GM21526 (cell line): ENCODE results near the gene COL20A1.
"Not testable (repeated sequence)": the region's sequence is repeated elsewhere in the genome, so short reads cannot be mapped to it uniquely, and the experiment has no call there.

Source experiments
- ATAC-seq: cut with Tn5 transposase; IDR thresholded peaks from one replicate; pipeline ENCODE4 v1.9.1; 2021; ENCODE audit warnings: moderate library complexity; ENCODE audit not compliant: unreplicated experiment, low FRiP score

The COL20A1 gene

DNA sequence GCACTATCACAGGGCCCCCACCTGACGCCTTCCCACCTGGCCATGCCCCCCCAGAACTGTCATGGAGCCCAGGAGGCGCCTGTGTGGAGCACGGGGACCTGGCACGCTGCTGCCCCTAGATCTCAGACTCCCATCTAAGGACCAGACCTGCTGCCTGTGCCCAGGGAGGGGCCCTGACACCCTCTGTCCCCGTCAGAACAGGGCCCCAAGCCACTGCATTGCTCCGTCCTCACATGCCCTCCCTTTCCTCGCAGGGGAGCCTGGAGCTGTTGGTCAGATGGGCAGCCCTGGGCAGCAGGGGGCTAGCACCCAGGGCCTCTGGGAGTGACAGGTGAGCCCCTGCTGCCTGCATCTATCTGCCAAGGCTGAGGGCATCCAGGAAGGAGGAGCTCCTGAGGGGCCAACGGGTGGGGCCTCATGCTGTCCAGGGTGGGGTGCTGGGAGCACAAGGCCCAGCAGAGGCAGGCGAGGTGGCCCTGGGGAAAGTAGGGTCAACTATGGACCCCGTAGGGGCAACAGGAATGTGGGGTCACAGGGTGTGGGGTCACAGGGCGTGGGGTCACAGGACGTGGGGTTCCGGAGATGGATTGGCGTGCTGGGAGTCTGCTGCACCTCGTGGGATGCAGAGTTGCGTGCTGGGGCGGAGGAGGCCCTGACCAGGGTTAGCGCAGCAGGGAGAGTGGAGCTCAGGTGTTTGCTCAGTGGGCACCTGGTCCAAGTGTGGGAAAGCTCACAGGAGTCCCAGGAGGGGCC lies 36.5 kb downstream of the COL20A1 start:
- ATAC-seq, result no peak

DNA sequence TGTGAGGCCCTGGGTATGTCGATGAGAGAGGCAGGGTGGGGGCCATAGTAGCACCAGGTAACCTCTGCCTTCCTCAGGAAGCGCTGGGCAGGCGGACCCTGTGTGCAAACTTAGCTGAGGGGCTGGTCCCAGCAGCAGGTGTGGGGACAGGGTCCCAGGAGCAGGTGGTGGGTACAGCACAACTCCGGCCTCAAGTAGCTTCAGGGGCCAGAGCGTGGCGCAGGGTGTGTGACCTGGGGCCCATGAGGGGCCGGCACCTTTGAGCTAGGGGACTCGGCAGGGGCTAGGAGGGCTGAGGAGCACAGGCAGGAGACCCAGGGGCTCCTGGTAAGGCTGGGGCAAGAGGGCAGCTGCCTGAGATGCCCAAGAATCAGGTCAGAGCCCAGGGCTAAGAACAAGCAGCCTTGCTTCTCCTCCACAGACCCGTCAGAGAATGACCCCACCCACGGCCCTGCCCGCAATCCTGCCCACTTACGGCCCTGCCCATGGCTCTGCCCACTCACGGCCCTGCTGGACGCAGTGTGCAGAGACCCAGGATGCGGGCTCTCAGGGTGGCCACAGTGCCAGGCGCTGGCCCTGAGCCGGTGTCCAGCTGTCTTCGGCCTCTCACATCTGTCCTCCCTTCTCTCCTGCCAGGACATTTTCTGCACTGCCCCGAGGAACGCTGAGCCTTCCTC lies 37.2 kb downstream of the COL20A1 start:
- ATAC-seq, result no peak

DNA sequence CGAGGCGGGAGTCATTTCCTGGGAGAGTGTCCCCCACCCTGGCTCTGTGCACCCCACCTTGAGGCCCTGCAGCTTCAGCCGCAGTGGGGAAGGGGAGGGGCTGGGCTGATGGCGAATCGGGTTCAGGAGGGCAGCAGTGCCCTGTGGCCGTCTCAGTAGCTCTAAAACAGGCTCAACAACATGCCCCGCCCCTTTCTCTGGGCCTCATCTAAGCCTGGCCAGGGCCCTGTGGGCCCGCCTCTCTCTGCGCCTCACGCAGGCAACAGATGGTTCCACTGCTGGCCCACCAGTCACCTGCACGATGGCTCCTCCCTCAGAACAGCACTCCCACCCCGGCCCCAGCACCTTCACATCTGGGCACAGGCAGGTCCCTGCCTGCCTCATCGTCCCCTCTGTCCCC lies 38.0 kb downstream of the COL20A1 start:
- ATAC-seq, result no peak

DNA sequence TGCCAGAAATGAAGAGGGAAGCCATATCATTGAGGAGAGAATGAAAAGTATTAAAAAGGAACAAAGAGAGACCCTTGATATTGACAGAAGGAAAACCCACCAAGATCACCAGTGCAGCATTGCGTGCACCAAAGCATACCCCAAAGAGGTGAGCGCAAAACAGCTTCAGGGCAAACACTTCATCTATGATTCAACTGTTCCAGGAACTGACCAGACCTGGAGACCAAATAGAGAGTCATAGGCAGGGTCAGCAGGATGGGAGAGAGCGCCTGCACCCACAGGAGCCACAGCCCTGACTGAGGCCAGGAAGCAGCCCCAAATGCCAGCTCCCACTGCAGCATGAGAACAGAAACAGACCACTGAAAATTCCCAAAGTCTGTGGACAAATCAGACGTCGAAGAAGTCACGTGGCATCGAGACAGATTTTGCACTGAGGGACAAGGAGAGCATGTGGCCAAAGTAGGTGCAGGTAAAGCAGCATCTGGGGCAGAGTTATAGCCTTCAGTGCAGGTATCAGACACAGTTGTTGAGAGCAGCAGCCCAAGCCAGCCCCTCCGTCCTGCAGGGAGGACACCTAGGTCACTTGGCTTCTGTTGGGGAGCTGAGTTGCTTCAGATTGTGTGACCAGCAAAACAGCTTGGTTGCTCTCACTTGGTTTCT lies 38.9 kb downstream of the COL20A1 start:
- no peak for ATAC-seq

DNA sequence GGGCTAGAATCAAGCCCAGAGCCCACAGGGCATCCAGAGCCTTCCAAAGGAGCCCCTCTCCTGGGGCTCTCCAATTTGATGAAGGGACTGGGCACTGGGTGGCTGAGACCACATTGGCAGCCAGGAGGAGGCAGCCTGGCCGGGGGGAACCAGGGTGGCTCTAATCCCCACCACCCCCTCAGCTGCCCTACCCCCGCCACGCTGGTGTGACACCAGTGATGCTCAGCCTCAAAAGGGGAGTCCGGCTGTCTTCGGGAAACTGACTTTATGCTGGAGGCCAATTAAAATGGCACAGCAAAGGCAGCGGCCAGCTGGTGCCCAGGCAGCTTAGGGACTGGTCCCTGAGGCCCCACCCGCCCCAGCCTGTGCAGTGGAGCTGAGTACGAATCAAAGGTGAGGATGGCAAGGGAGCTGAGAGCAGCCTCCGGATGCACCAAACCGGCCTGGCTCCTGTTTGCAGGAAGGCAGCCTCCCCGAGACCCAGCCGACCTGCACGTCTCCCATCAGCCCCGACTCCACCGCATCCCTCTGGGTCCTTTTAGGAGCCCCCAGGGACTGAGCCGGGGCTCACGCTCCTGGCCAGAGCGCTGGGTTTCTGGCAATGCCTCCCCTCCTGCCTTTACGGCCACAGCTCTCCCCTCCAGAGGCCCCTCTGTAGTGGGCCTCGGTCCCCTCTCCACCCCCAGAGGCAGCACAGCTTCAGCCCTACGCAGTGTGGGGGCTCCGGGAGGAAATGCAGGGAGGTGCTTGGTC lies 39.7 kb downstream of the COL20A1 start:
- ATAC-seq, result no peak

DNA sequence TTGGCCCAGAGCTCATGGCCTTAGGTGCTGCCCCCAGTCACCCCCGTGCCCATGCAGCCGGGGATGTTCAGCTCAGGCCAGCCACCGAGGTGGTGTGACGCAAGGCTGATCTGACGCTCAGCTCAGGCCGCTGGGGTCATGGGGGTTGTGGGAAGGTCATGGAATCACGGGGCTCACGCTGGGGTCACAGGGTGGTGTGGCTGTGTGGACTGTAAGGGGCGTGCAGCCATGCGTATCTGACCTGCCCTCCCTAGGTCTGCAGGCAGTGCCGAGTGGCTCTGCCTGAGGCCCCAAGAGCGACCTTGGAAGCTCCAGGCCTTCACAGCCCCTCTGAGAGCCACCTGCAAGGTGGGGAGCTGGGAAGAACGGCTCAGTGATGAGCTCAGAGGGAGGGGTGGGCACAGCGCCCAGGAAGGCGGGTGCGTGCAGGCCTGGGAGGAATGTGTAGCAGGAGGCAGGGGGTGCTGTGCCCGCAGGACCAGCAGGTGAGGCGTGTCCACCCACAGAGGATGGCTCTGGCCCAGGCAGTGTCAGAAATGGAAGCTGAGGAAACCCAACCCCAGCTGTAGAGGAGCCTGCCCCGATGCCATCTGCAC lies 40.4 kb downstream of the COL20A1 start:
- no peak for ATAC-seq

DNA sequence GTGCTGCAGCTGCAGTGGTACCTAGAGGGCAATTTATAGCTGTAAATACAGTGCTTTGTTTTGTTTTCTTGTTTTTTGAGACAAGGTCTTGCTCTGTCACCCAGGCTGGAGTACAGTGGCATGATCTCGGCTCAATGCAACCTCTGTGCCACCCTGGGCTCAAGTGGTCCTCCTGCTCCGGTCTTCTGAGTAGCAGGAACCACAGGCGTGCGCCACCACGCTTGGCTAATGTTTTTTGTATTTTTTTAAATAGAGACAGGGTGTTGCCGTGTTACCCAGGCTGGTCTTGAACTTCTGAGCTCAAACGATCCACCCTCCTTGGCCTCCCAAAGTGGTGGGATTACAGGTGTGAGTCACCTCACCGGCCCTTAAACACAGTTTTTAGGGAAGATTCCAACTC lies 41.4 kb downstream of the COL20A1 start:
- ATAC-seq, result no peak

DNA sequence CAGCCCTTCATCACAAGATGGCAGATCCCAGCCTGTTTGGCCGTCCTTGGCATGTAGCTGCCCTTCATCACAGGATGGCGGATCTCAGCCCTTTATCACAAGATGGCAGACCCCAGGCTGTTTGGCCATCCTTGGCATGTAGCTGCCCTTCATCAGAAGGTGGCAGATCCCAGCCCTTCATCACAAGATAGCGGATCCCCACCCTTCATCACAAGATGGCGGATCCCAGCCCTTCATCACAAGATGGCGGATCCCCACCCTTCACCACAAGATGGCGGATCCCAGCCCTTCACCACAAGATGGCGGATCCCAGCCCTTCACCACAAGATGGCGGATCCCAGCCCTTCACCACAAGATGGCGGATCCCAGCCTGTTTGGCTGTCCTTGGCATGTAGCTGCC lies 42.1 kb downstream of the COL20A1 start:
- not testable (repeated sequence) for ATAC-seq

DNA sequence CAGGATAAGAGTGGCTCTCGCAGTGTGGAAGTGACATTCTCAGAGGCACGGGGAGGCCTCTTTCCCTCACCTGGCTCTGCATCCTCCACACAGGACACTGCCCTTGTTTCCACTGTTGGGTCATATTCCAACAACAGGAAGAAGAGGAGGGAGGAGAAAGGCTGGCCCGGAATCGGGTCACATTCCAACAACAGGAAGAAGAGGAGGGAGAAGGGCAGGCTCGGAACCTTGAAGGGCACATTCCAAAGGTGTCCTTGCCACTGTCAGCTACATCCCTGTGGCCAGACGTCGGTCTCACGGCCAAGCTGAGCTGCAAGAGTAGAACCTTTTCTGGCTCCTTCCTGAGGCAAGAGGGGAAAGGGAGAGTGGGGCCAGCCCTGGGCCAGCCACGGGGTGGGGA lies 42.7 kb downstream of the COL20A1 start:
- no peak for ATAC-seq

DNA sequence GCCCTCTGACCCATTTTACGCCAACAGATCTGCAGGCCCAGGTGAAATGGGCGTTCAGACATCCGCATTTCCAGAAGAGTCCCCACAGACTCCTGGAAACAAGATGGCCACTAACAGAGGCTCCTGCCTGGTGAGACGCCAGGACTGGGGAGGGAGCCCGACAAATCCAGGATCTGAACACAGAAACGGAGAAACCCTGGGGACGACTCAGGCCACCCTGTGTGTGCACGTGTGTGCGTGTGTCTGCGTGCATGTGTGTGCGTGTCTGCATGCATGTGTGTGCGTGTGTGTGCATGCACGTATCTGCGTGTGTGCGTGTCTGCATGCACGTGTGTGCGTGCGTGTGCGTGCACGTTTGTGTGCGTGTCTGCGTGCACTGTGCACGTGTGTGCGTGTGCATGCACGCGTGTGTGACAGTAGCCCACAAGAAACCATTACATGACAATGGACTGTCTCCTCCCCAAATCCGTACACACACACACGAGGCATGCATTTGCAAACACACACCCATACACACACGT lies 43.3 kb downstream of the COL20A1 start:
- no peak for ATAC-seq

DNA sequence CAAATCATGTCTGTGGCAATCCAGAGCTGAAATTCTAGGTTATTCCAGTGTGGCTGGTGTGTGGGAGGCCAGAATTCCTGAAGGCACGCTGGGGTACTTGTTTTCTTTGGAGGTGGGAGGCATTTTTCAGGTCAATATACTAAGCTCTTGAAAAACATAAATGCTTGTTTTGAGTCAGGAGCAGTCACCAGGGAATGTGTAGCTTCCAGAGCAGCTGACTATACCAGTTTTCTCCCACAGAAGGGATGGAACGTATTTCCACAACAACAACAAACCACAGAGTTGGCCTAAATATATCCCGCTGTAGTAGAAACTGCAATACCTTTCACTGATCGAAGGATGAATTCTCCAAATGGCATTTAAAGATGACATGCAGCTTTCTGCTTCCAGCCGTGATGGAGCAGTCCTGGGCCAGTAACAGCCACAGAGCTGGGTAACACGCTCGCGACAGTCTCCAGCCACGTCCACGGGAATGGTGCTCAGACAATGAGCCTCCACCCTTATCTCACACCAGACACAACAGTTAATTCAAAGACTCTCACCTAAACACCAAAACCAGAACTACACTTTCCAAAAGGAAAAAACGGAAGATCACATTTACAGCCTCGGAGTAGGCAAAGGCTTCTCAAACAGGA lies 44.9 kb downstream of the COL20A1 start:
- ATAC-seq, result no peak

DNA sequence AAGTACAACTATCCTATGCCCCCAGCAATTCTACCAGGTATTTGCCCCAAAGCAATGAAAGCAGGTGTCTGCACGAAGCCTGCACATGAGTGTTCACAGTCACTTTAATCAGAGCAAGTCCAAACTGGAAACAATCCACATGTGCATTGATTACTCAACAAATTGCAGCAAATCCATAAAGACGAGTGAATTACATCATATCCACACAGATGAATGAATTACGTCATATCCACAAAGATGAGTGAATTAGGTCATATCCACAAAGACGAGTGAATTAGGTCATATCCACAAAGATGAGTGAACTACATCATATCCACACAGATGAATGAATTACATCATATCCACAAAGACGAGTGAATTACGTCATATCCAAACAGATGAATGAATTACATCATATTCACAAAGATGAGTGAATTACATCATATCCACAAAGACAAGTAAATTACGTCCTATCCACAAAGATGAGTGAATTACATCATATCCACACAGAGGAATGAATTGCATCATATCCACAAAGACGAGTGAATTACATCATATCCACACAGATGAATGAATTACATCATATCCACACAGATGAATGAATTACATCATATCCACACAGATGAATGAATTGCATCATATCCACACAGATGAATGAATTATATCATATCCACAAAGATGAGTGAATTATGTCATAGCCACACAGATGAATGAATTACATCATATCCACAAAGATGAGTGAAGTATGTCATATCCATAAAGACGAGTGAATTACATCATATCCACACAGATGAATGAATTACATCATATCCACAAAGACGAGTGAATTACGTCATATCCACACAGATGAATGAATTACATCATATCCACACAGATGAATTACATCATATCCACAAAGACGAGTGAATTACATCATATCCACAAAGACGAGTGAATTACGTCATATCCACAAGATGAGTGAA lies 46.4 kb downstream of the COL20A1 start:
- not testable (repeated sequence) for ATAC-seq

DNA sequence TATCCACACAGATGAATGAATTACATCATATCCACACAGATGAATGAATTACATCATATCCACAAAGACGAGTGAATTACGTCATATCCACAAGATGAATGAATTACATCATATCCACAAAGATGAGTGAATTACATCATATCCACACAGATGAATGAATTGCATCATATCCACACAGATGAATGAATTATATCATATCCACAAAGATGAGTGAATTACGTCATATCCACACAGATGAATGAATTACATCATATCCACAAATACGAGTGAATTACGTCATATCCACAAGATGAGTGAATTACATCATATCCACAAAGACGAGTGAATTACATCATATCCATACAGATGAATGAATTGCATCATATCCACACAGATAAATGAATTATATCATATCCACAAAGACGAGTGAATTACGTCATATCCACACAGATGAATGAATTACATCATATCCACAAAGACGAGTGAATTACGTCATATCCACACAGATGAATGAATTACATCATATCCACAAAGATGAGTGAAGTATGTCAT lies 47.2 kb downstream of the COL20A1 start:
- ATAC-seq, result not testable (repeated sequence)

DNA sequence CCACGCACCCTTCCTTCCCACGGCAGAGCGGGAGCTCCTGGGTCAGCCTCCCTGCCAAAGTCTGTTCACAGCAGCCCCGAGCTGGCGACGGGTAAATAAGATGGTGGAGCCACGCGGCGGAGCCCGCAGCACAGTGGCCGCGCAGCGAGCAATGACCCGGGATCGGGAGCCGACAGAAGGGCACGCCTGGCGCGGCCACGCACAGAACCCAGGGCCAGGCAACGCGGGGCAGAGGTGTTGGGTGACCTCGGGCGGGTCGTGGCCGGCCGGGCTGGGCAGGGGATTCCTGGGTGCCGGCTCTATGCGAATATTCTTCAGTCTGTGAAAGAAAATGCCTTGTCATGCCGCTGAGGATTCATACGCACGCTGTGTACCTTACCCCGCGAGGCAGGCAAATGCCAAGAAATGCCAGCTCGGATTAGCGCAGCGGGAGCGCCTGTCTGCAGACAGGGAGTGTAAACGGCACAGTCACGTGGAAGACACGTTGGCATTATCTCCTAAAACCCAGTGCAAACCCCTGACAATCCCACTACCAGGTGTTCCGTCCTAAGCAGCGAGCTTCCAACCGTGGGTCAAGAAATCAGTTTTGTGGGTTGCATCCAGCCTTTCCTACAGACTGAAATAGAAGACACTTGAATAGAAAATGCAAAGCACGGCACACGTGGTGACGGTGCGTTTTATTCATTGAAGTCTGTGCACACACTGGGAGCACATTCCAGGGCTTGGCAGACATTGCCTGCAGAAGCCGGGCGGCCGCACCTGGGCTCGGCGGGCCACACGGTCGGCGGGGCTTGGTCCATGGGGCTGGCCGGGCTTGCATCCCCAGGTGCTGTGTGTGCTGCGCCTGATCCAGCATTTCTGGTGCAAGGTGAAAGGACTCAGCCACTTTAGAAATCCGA lies 49.8 kb downstream of the COL20A1 start:
- ATAC-seq, result no peak

DNA sequence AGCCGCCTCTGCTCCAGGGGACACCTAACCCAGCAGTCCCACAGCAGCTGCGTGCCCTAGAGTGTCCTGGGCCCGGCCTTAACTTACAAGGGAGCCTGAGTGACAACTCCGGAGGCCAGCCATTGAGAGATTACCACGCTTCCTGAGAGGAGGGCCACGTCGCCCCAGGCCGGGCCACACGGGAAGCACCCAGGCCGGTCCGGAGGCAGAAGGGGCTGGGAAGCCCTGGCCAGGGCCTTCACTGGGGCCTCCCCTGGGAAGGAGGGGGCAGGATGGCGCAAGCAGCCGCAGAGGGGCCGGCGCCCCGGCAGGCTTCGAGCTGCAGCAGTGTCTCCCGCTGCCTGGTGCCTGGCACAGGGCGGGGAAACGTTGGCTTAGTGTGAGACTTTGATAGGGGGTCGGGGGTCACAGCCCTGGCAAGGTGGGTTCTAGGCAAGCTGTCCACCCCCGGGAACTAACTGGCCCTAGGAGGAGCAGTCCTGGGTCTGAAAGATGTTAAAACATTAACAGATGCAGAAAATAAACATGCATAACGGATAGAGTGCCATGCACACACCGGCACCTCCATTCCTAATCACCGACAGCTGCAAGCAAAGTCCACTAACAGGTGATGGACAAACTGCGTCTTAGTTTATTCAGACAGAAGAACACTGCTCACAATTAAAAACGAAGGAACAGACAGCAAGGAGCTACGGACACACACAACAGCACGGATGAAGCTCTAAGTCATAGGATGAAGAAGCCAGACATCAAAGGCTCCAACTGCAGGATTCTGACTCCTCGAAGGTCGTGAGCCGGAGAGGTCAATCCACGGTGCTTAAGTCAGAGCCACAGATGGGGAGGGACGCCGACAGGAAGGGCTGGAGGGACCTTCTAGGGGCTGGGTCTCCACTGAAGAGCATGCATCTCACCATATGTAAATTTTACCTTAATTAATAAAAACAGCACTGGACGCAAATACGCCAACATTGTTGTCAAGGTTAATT lies 50.8 kb downstream of the COL20A1 start:
- ATAC-seq, result no peak

DNA sequence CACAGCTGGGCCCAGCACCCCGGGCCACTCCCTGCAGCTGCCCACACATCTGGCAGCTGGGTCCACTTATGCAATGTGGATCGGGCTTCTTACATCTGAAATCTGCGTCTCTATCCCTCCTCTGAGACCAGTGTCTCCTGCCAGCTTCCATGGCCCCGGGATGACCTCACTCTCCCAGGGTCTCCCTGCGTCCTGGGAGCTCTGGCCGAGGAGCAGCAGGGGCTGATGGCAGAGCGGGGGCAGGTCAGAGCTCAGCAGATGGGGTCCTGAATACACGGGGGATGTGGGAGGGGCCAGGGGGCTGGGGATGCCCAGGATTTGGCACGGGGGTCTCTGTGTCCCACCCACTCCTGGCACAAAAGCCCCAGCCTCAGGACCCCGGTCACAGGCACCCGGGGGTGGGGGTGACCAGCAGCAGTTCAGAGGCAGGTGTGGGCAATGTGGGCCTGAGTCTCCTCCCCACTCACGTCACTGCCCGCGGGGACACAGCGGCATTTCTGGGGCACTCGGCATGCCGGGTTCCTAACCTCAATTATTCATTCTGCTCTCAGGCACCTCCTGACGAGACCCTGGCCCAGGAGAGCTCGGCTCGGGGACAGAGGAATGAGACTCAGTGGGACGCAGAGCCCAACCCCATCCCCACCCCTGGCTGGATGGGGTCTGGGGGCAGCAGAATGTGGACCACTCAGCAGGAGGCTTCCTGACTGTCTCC lies 51.8 kb downstream of the COL20A1 start:
- no peak for ATAC-seq
